GM20431 (cell line): Measurements from ENCODE around the gene NPTN.
"Not testable (repeated sequence)": the region's sequence is repeated elsewhere in the genome, so short reads cannot be mapped to it uniquely, and the experiment has no call there.

ENCODE experiments used
- in situ Hi-C: fragments of 300-500 bp; cut with MseI, MboI; formaldehyde crosslinking; loops from one replicate; pipeline ENCODE4 v1.15.0; 2020; ENCODE audit warnings: low sequenced_read_pairs; ENCODE audit not compliant: unreplicated experiment

The NPTN gene

DNA sequence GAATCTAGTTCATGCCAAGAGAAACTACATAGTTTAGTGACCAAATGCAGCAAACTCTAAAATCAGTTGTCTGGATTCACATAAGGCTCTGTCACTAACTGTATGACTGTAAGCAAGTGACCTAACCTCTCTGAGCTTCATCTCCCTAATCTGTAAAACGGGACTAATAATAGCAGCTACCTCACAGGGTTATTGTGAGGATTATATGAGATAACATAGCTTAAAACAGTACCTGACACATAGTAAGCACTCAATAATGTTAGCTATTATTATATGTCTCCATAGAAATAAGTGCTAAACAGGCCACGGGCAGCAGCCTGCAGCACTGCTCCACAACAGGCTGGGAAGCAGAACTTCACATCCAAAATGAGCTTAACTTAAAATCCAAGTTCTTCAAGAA lies 30.2 kb downstream of the NPTN start:
- in situ Hi-C loops: no loop called here

DNA sequence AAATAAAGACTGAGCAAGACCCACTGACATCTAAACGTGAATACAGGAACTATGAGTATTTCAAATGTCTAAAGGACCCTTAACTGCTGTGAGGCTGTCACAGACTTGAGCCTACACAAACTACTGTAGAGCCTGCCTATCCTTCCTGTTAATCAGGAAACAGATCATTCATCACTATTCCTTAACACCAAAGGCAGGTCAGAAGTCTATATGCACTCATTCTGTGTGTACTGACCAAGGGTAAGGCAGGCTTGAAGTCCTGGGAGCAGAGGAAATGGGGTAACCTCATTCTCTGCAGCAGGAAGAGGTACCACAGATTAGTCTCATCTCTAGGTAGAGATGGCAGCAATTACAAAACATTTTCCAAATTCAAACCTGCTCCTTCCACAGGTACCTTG lies 30.7 kb downstream of the NPTN start:
- in situ Hi-C loops: no loop called here

DNA sequence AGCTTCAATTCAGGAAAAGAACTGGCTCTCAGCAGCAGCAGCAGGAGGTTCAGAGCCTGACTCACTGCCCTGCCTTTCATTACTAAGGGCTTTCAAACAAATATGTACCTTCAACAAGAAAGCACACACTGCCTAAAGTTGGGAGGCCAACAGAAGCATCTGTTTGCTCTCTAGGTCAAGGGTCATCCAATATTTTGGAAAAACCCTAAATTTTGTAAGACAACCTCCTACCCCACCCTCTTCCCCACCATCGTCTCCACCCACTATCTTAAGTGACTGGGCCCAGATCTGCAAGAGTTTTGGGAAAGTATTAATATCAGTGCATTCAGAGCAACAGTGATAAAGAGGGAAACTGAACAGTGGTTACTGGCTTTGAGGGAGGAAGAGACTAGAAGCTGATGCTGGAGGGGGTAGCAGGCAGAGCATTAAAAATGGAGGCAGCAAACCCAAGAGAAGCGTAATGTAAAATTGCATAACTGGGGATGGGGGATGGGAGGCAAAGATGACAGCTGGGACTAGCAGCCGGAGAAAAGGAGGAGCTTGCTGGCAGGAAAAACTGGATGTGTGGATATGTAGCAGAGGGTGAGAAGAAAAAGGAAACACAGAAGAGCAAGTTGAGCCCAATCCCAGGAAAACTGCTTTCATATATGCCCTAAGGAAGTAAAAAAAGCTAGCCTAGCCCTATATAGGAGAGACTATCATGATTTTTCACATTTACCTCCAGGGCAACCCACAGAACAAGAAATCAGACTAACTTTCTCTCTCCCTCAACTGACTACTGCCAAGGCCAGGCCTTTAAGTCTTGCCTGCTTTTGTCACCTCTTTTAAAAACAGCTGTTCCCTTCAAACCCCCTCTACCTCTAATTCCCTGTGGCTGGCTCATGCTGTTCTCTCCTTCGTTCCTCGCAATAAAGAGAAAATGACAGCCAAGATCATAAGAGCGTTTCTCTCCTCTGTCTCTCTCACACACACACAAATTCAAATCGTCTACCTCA lies 31.4 kb downstream of the NPTN start:
- in situ Hi-C loops: no loop called here

- in situ Hi-C loops: no loop called here
Measured at GRCh38 chr15:73600413-73601335, 32.5 kb downstream of the NPTN start.

GRCh38 chr15:73599934-73600333 lies 33.3 kb downstream of the NPTN start:
- in situ Hi-C loops: no loop called here

DNA sequence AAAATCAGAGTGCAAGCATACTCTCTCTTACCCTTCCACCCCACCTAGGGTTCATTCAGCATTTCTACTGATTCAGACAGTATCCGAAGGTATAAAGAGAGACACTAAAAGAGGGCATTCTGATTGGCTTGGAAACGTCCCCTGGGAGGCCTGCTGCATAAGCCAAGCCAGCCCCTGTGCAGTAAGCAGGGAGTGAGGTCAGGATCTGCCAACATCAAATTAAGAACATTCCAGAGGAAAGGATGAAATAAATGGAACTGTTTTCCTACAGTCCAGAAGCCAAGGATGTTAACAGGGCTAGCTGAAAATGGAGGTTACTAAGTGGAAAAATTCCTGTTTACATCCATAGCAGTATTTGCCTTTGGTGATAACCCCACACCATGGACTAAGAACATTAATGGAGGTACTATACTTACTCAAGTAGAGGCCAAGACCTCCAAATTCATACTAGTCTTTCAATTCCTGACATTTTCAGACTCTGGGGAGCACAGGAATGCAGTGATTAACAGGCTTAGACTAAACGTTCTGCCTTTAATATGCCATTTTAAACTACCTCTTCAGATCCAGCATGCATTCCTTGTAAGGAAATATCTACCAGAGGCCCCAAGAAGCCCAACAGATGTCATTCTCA lies 34.5 kb downstream of the NPTN start:
- in situ Hi-C loops: no loop called here

- in situ Hi-C loops: no loop called here
Measured at GRCh38 chr15:73597036-73597638, 36.1 kb downstream of the NPTN start.

GRCh38 chr15:73596174-73596573 lies 37.0 kb downstream of the NPTN start:
- in situ Hi-C loops: no loop called here

DNA sequence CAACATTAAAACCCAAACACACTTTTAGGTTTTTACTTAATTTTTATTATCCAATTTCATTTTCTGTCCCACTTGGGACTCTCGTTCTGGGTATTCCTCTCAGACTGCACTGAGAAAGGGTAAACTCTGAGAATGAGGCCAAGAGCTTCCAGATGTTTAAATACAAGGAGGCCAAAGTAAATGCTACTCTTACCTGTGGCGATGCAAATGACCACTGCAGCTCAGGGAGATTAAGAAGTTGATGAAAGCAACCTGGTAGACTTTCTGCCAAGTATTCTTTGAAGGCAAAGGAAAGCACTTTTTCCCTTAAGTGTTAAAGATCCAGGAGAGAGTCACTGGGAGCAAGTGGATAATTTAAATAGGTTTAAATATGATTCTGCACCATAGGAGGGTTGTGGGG lies 39.1 kb downstream of the NPTN start:
- in situ Hi-C loops: no loop called here

DNA sequence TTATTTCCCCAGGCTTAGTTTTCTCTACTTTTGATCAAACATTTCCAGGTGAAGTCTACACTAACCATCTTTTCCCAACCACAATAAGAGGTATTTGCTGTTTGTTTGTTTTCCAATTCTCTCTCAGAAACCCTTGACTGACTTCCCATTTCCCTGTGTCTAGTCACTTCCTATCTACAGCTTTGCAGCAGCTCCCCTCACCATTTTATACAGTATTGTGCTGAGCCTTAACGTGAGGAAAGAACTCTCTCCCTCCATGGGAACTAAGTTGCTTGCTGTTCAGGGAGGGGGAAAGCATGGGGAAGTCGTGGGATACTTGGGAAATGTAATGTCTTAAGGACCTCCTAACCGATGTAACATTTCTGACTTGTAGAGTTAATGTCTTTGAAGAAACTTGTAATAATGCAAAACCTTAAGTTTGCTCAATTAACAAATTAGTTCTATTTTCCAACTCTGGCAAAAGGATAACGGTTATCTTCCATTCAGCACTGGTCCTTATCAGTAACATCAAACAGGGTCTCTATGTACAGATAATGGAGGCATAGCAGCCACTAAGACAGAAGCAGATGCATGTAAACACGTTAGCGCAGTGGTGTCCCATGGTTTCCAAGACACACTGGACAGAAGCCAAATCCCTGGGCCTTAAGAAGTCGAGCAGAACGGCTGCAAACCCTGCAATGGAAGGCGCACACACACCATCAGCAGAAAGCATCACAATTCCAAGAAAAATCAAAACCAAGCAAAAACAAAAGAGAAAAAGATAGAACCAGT lies 39.7 kb downstream of the NPTN start:
- in situ Hi-C loops: no loop called here

DNA sequence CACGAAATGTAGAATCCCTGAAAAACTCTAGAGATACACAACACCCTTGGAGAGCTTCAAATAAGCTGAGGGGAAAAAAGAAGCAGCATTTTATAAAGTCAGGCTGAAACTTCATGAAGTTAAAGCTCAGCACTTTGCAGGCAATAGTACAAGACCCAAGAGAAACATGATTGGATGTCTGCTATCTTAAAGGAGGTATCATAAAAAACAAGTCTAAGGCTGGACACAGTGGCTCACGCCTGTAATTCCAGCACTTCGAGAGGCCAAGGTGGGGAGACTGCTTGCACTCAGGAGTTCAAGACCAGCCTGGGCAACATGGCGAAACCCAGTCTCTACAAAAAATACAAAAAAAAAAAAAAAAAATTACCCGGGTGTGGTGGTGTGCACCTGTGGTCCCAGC lies 42.9 kb downstream of the NPTN start:
- in situ Hi-C loops: no loop called here

- in situ Hi-C loops: no loop called here
Measured at GRCh38 chr15:73589766-73590165, 43.4 kb downstream of the NPTN start.

DNA sequence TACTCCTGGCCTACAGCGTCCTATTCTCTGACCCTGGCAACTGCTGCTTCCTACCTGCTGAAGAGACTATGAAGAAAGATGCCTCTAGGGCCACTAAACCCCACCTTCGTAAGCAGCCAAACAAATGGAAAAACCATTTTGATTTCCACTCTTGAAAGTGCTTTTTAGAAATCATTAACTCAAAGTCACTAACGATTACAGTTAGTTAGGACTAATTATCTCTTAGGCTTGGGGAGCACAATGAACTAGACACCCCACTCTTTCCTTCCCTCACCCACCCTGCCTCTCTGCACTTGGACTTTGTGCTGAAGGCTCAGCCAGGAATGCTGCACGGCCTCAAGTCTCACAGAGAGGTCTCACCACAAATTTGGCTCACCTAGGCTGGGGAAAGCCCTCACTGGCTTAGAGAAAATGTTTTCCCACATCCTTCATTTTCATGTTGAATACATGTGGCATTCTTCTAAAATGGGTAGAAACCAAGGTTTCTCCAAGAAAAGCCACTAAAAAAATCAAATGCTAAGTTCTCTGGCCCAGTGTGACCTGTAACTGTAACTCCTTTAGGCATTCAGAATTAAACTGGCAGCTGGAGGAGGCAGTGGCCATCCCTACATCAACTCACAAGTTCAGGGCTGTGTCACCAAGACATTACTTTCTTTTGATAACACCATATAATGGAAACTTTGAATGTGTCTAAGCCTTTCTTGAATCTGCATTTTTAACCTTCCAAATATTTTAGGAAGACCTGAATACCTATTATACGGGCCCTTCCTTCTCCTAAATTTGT lies 47.1 kb downstream of the NPTN start:
- in situ Hi-C loops: no loop called here

DNA sequence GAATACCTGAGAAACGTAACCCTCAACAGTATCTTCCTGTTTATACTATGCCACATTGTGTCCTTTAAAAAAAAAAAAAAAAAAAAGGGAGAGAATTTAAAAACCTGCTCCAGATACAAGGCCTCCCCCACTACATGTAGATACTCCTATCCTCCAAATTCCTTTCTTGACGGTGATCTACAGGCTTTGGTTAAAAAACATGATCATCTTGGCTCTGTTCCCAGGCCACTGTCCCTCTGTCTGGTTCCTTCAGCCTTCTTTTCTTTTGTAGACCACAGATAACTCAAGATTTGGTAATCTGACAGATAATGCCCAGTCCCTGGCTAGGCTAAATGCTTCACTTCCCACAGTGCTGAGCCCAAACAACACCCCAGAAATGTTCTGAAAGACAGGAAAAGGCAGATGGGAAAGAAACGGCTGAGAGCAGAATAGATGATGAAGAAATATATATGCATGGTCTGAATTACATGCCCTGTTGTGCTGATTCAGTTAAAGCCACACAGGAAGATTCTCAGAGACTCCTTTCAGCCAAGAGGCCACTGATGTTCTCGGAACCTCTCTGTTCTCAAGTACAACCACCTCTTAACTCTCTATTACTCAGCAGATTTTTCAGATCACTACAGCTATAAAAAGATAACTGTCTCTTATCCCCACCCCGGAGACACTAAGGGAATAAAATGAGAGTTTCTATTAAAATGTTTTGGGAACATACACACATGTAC lies 48.3 kb downstream of the NPTN start:
- in situ Hi-C loops: no loop called here

DNA sequence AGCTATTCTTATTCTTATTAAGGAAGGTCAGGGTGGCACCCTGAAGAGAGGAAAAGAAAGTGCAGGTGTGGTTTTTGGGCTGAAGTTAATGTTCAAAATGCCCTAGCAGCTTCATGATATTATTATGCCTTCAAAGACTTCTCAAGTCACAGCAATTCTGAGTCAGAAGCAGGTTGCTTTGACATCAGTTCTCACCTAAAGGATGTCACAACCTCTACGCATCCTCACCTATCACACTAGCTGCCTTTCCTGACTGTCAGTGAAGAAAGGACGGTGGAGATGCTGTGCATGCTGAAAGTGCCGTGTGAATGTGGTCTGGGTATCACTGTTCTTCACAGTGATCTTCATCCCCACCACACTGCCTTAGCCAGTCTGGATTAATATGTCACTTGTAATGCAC lies 49.6 kb downstream of the NPTN start:
- in situ Hi-C loops: no loop called here

DNA sequence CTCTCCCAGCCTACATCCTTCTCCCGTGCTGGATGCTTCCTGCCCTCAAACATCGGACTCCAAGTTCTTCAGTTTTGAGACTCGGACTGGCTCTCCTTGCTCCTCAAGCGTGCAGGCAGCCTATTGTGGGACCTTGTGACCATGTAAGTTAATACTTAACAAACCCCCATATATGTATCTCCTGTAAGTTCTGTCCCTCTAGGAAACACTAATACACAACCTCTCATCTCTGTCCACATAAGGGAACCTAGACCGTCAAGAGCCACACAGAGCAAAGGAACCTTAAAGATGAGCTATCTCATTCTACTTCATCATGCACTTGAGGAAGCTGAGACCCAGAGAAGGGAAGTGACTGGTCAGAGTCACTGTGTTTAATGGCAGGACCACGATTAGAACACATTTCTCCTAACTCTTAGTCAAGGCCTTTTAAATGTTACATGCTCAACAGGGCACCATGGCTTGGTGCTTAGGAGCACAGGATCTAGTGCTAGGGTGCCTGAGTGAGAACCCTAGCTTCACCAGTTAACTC lies 50.3 kb downstream of the NPTN start:
- in situ Hi-C loops: no loop called here

GRCh38 chr15:73578026-73578425 lies 55.2 kb downstream of the NPTN start:
- in situ Hi-C loops: no loop called here

- in situ Hi-C loops: not testable (repeated sequence)
Measured at GRCh38 chr15:73577593-73577992, 55.6 kb downstream of the NPTN start.
